ENCODE measurements around the gene OAS3. TPM values are rescaled to one million over a fixed set of nuclear protein-coding genes. Genes with fewer than 3 reads are reported as not detected.

Gene OAS3
- total and polyA plus RNA-seq, 4 experiments from 2014 or later = 14.4 to 31.3 (median 21.4) TPM

- peaks cover 0 to 16% (median 11%) of the 10 kb centered on the region in 8 donors for H3K9me3 Mint-ChIP-seq
- no peak overlapping the region for H3K4me3 ChIP-seq (ENCODE audit: low read length in 2 of 2)
- H3K27ac Mint-ChIP-seq = peak overlapping the region in 1 of 7 donors; percentile 32
- peaks cover 52% of the 10 kb centered on the region for H3K36me3 ChIP-seq (ENCODE audit: insufficient read depth, low read length)
- no peak overlapping the region for H3K4me3 Mint-ChIP-seq
- H3K4me1 ChIP-seq (ENCODE audit: insufficient read depth, low read length) = no peaks in the 10 kb centered on the region
- no peaks in the 10 kb centered on the region for H3K27me3 ChIP-seq (ENCODE audit: insufficient read depth, low read length)
- peaks cover 0 to 2% (median under 1%) of the 10 kb centered on the region in 4 donors for H3K4me1 Mint-ChIP-seq
- H3K27ac ChIP-seq (ENCODE audit: low read depth, low read length) = no peak overlapping the region
- no peak for DNase-seq
- CTCF ChIA-PET (ENCODE audit: partially characterized antibody) = interaction anchor here (1.2 kb wide), 1 partner anchor 18 kb away, joined by 6 read pairs; no protein-coding TSS in a partner anchor
- intact Hi-C loops (cut with micrococcal nuclease) = no loop called here
- H3K36me3 Mint-ChIP-seq = peaks cover 60 to 61% of the 10 kb centered on the region in 2 donors
- H3K27me3 Mint-ChIP-seq = no peaks in the 10 kb centered on the region
- H3K9me3 ChIP-seq (ENCODE audit: control insufficient read depth in 1 of 2, low read length in 2 of 2) = peaks cover 0 to 6% of the 10 kb centered on the region in 2 donors
- POLR2A ChIA-PET (ENCODE audit: partially characterized antibody) = no interaction called here
These were observed 72.4 kb downstream of the OAS3 start for GRCh38 chr12:113010701-113011100.

- CTCF ChIA-PET (ENCODE audit: partially characterized antibody) = interaction anchor here (0.9 kb wide), 1 partner anchor 89 kb away, joined by 3 read pairs; no protein-coding TSS in a partner anchor
- Histone ChIP-seq H3K4me1 (ENCODE audit: insufficient read depth, low read length) (no peaks in the 10 kb centered on the region), H3K27me3 (ENCODE audit: insufficient read depth, low read length) (no peaks in the 10 kb centered on the region), H3K4me3 (ENCODE audit: low read length in 2 of 2) (no peak overlapping the region), H3K27ac (ENCODE audit: low read depth, low read length) (no peak overlapping the region), H3K9me3 (ENCODE audit: control insufficient read depth in 1 of 2, low read length in 2 of 2) (peaks cover 0 to 6% of the 10 kb centered on the region in 2 donors), H3K36me3 (ENCODE audit: insufficient read depth, low read length) (peaks cover 14% of the 10 kb centered on the region)
- Mint-ChIP-seq H3K9me3 (peaks cover 0 to 16% (median 11%) of the 10 kb centered on the region in 8 donors), H3K4me1 (peaks cover 0 to 2% (median under 1%) of the 10 kb centered on the region in 4 donors), H3K4me3 (no peak overlapping the region), H3K27ac (no peak overlapping the region), H3K36me3 (peaks cover 22 to 26% of the 10 kb centered on the region in 2 donors), H3K27me3 (no peaks in the 10 kb centered on the region)
- intact Hi-C loops (cut with micrococcal nuclease) = no loop called here
- POLR2A ChIA-PET (ENCODE audit: partially characterized antibody) = no interaction called here
- DNase-seq = no peak
These were observed 76.3 kb downstream of the OAS3 start for GRCh38 chr12:113014565-113014964.

GRCh38 chr12:113016796-113017195 is 78.5 kb downstream of the OAS3 start:
- DNase-seq = no peak
- ChIA-PET CTCF (ENCODE audit: partially characterized antibody) (interaction anchor here (0.9 kb wide), 1 partner anchor 24 kb away, joined by 4 read pairs; no protein-coding TSS in a partner anchor), POLR2A (ENCODE audit: partially characterized antibody) (no interaction called here)
- intact Hi-C loops (cut with micrococcal nuclease) = no loop called here
- no peak overlapping the region for H3K27ac ChIP-seq (ENCODE audit: low read depth, low read length)
- no peaks in the 10 kb centered on the region for H3K9me3 ChIP-seq (ENCODE audit: control insufficient read depth in 1 of 2, low read length in 2 of 2)
- Mint-ChIP-seq H3K9me3 (no peaks in the 10 kb centered on the region), H3K36me3 (peaks cover under 1 to 4% of the 10 kb centered on the region in 2 donors), H3K27ac (no peak overlapping the region), H3K4me3 (no peak overlapping the region), H3K4me1 (peaks cover 0 to 2% (median under 1%) of the 10 kb centered on the region in 4 donors), H3K27me3 (peaks cover 0 to 2% of the 10 kb centered on the region in 2 donors)
- no peaks in the 10 kb centered on the region for H3K4me1 ChIP-seq (ENCODE audit: insufficient read depth, low read length)
- H3K27me3 ChIP-seq (ENCODE audit: insufficient read depth, low read length) = no peaks in the 10 kb centered on the region
- H3K36me3 ChIP-seq (ENCODE audit: insufficient read depth, low read length) = no peaks in the 10 kb centered on the region
- H3K4me3 ChIP-seq (ENCODE audit: low read length in 2 of 2) = no peak overlapping the region

GRCh38 chr12:113019025-113019424 is 80.8 kb downstream of the OAS3 start:
- Mint-ChIP-seq H3K4me3 (no peak overlapping the region), H3K4me1 (peaks cover 0 to 1% (median 0%) of the 10 kb centered on the region in 4 donors), H3K27ac (no peak overlapping the region), H3K36me3 (no peaks in the 10 kb centered on the region), H3K9me3 (no peaks in the 10 kb centered on the region), H3K27me3 (peaks cover 1 to 2% of the 10 kb centered on the region in 2 donors)
- H3K4me3 ChIP-seq (ENCODE audit: low read length in 2 of 2) = no peak overlapping the region
- no peaks in the 10 kb centered on the region for H3K4me1 ChIP-seq (ENCODE audit: insufficient read depth, low read length)
- no peak for DNase-seq
- no peak overlapping the region for H3K27ac ChIP-seq (ENCODE audit: low read depth, low read length)
- POLR2A ChIA-PET (ENCODE audit: partially characterized antibody) = no interaction called here
- intact Hi-C loops (cut with micrococcal nuclease) = no loop called here
- no peaks in the 10 kb centered on the region for H3K27me3 ChIP-seq (ENCODE audit: insufficient read depth, low read length)
- no peaks in the 10 kb centered on the region for H3K36me3 ChIP-seq (ENCODE audit: insufficient read depth, low read length)
- H3K9me3 ChIP-seq (ENCODE audit: control insufficient read depth in 1 of 2, low read length in 2 of 2) = no peaks in the 10 kb centered on the region
- CTCF ChIA-PET (ENCODE audit: partially characterized antibody) = no interaction called here

- peaks cover 2 to 3% of the 10 kb centered on the region in 2 donors for H3K27me3 Mint-ChIP-seq
- DNase-seq = no peak
- Histone ChIP-seq H3K27ac (ENCODE audit: low read depth, low read length) (no peak overlapping the region), H3K4me3 (ENCODE audit: low read length in 2 of 2) (no peak overlapping the region), H3K4me1 (ENCODE audit: insufficient read depth, low read length) (no peaks in the 10 kb centered on the region), H3K9me3 (ENCODE audit: control insufficient read depth in 1 of 2, low read length in 2 of 2) (no peaks in the 10 kb centered on the region), H3K27me3 (ENCODE audit: insufficient read depth, low read length) (no peaks in the 10 kb centered on the region), H3K36me3 (ENCODE audit: insufficient read depth, low read length) (no peaks in the 10 kb centered on the region)
- no peak overlapping the region for H3K4me3 Mint-ChIP-seq
- CTCF ChIA-PET (ENCODE audit: partially characterized antibody) = interaction anchor here (0.7 to 2.9 kb wide), 3 partner anchors 11 to 153 kb away, joined by 3 to 10 read pairs (median 3); no protein-coding TSS in a partner anchor
- H3K4me1 Mint-ChIP-seq = no peaks in the 10 kb centered on the region
- no peaks in the 10 kb centered on the region for H3K9me3 Mint-ChIP-seq
- no peaks in the 10 kb centered on the region for H3K36me3 Mint-ChIP-seq
- POLR2A ChIA-PET (ENCODE audit: partially characterized antibody) = no interaction called here
- H3K27ac Mint-ChIP-seq = no peak overlapping the region
- intact Hi-C loops (cut with micrococcal nuclease) = no loop called here
These were observed 83.2 kb downstream of the OAS3 start for GRCh38 chr12:113021500-113021899.

Other genes starting within 250 kb of the OAS3 start
- gene RPH3A, start 146.7 kb upstream of the OAS3 start, total RNA-seq = not detected
- not detected for gene RPH3A, start 146.7 kb upstream of the OAS3 start, polyA plus RNA-seq
- 10 to 100 TPM in 1 of 2 experiments, 1 to 10 TPM in 1; 8.4 to 10.9 TPM for gene OAS1, start 31.5 kb upstream of the OAS3 start, total RNA-seq
- 10 to 100 TPM; 30.3 to 49.3 TPM for gene OAS1, start 31.5 kb upstream of the OAS3 start, polyA plus RNA-seq
- gene OAS2, start 40.0 kb downstream of the OAS3 start, total RNA-seq = 10 to 100 TPM; 73.5 to 77.4 TPM
- gene OAS2, start 40.0 kb downstream of the OAS3 start, polyA plus RNA-seq = 10 to 100 TPM; 25.5 to 65.6 TPM
- 1 to 10 TPM; 7.0 to 7.5 TPM for gene DTX1, start 118.3 kb downstream of the OAS3 start, total RNA-seq
- 1 to 10 TPM in 1 of 2 donors, under 1 TPM in 1; 0.30 to 4.1 TPM for gene DTX1, start 118.3 kb downstream of the OAS3 start, polyA plus RNA-seq
- 1 to 10 TPM in 1 of 2 experiments, under 1 TPM in 1; 0.58 to 1.4 TPM for gene RASAL1, start 197.3 kb downstream of the OAS3 start, total RNA-seq
- under 1 TPM; 0.10 to 0.68 TPM for gene RASAL1, start 197.3 kb downstream of the OAS3 start, polyA plus RNA-seq
- not detected for gene CFAP73, start 211.2 kb downstream of the OAS3 start, total RNA-seq
- under 1 TPM in 1 of 2 donors, not detected in 1; 0.18 TPM for gene CFAP73, start 211.2 kb downstream of the OAS3 start, polyA plus RNA-seq
- gene DDX54, start 247.0 kb downstream of the OAS3 start, total RNA-seq = 10 to 100 TPM; 64.9 to 69.4 TPM
- gene DDX54, start 247.0 kb downstream of the OAS3 start, polyA plus RNA-seq = 10 to 100 TPM in 1 of 2 donors, 1 to 10 TPM in 1; 9.9 to 39.7 TPM
- 10 to 100 TPM; 12.8 to 14.2 TPM for gene RITA1, start 247.2 kb downstream of the OAS3 start, total RNA-seq
- 10 to 100 TPM; 19.4 to 25.9 TPM for gene RITA1, start 247.2 kb downstream of the OAS3 start, polyA plus RNA-seq